ENCODE data around the gene PHLDA3. TPM values are rescaled to one million over a fixed set of nuclear protein-coding genes. Genes with fewer than 3 reads are reported as not detected.

PHLDA3 gene
- total RNA-seq, 4 donors from 2014 or later: 17.2 to 33.3 (median 21.6) TPM

DNA sequence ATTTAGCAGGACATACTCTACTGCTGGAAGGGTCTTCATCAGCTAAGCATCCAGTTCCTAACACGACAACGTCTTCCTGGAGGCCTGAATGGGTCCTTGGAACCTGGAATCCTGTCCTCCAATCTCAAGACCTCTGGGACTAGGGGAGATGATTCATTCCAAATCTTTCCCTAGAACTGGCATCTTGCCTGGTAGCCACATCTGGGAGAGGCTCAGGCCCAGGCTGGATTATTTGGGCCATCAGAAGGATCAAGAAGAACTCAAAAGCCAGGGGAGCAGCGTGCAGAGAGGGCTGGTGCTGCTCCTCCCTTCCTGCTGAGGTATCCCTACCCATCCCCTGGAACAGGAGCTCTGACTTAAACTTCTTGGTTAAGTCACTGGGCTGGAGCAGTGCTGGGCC is 2.8 kb upstream of the PHLDA3 start:
- DNase-seq: no peak
- H3K36me3 ChIP-seq: no peaks in the 10 kb centered on the region
- no peaks in the 10 kb centered on the region for H3K9me3 ChIP-seq
- 70 to 79% methylated on average over 3 of the region's 3 CpGs for WGBS, 2 donors
- peaks cover 0 to 23% of the 10 kb centered on the region in 2 donors for H3K4me1 ChIP-seq
- H3K4me3 ChIP-seq (replicated peaks in 1 of 3): no peak overlapping the region
- no peaks in the 10 kb centered on the region for H3K27me3 ChIP-seq
- intact Hi-C loops (cut with DNase I): no loop called here
- TF ChIP-seq, protein P1, sequence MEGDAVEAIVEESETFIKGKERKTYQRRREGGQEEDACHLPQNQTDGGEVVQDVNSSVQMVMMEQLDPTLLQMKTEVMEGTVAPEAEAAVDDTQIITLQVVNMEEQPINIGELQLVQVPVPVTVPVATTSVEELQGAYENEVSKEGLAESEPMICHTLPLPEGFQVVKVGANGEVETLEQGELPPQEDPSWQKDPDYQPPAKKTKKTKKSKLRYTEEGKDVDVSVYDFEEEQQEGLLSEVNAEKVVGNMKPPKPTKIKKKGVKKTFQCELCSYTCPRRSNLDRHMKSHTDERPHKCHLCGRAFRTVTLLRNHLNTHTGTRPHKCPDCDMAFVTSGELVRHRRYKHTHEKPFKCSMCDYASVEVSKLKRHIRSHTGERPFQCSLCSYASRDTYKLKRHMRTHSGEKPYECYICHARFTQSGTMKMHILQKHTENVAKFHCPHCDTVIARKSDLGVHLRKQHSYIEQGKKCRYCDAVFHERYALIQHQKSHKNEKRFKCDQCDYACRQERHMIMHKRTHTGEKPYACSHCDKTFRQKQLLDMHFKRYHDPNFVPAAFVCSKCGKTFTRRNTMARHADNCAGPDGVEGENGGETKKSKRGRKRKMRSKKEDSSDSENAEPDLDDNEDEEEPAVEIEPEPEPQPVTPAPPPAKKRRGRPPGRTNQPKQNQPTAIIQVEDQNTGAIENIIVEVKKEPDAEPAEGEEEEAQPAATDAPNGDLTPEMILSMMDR (IDR thresholded peaks at IDR 0.05): no peak
- TF ChIP-seq POLR2A (IDR thresholded peaks at IDR 0.05): no peak
- no peak overlapping the region for H3K27ac ChIP-seq

DNA sequence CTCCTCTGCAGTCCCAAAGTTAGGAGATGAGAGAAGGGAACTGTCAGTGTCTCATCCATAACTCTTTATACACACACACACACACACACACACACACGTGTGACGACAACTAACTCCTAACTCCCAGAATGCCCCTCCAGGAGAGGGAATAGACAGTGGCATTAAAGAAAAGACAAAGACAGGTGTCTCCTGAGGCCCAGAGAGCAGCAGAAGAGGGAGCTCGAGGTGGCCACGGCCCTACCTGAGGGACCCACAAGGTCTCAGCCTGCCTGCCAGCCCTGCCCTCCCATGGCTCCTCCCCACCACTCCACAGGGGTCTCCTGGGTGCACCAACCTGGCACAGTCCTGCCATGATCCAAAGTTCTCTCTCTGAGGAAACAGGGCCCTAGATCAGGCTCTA is 1.6 kb upstream of the PHLDA3 start:
- H3K9me3 ChIP-seq: no peaks in the 10 kb centered on the region
- peaks cover 0 to 22% of the 10 kb centered on the region in 2 donors for H3K4me1 ChIP-seq
- intact Hi-C loops (cut with DNase I): no loop called here
- no peak overlapping the region for H3K27ac ChIP-seq
- TF ChIP-seq, protein P1 (IDR thresholded peaks at IDR 0.05): no peak
- TF ChIP-seq POLR2A (IDR thresholded peaks at IDR 0.05): no peak
- DNase-seq: no peak
- no peak overlapping the region for H3K4me3 ChIP-seq (replicated peaks in 1 of 3)
- 69% methylated on average over 4 of the region's 4 CpGs for WGBS, 2 donors
- peaks cover 0 to 2% of the 10 kb centered on the region in 2 donors for H3K36me3 ChIP-seq
- H3K27me3 ChIP-seq: no peaks in the 10 kb centered on the region

DNA sequence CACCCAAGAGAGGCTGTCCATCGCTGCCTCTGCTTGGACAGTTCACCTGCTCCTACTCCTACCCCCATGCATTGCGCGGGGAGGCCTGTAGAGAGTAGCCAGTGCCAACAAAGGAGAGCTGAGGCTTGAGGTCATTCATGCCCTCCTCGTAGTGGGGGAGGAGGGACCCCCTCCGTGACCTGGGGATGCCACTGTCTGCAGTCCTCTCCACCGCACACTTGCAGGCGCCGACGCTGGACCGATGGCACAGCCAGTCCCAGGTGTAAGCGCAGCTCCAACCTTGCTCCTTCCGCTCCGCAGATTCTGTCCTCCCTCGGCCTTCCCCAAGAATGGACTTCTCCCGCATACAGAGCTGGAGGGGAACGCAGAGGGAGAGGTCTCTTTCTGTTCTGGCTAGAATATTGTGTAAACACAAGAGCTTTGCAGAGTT is 672 bp upstream of the PHLDA3 start:
- TF ChIP-seq, protein P1 (IDR thresholded peaks at IDR 0.05): no peak
- no peak for TF ChIP-seq POLR2A (IDR thresholded peaks at IDR 0.05)
- Histone ChIP-seq H3K27me3 (no peaks in the 10 kb centered on the region), H3K9me3 (no peaks in the 10 kb centered on the region), H3K36me3 (peaks cover 0 to 10% of the 10 kb centered on the region in 2 donors), H3K4me1 (peaks cover 0 to 25% of the 10 kb centered on the region in 2 donors), H3K4me3 (replicated peaks in 1 of 3) (peak overlapping the region in 1 of 3 donors; percentile 60), H3K27ac (peak overlapping the region in 1 of 3 donors; percentile 83)
- no peak for DNase-seq
- intact Hi-C loops (cut with DNase I): no loop called here
- 51 to 80% methylated on average over 3 to 16 of the region's 16 CpGs for WGBS, 2 donors

DNA sequence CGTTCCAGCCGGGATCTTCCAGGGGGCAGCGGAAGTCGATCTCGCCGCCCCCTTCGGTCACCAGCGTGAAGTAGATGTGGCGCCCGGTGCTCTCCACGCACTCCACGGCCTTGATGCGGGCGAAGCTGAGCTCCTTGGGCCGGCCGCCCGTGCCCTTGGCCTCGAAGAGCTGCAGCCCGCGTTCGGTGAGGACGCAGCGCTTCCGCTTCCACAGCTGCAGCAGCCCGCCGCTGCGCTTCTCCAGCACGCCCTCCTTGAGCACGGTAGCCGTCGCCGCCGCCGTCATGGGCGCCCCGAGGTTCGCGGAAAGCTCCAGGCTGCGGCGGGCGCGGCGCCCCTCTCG is 516 bp downstream of the PHLDA3 start:
- intact Hi-C loops (cut with DNase I): no loop called here
- DNase-seq: peak in 1 of 2 donors; percentile 39
- Histone ChIP-seq H3K4me1 (peaks cover 0 to 25% of the 10 kb centered on the region in 2 donors), H3K9me3 (no peaks in the 10 kb centered on the region), H3K36me3 (peaks cover 0 to 10% of the 10 kb centered on the region in 2 donors), H3K27ac (peak overlapping the region; percentile 51 to 83 (median 74)), H3K27me3 (no peaks in the 10 kb centered on the region), H3K4me3 (replicated peaks in 1 of 3) (peak overlapping the region; percentile 6 to 60 (median 34))
- 1% methylated on average over 22 of the region's 44 CpGs; no CpG with 5 or more reads in 1 of the 2 donors for WGBS, 2 donors
- no peak for TF ChIP-seq POLR2A (IDR thresholded peaks at IDR 0.05)
- TF ChIP-seq, protein P1 (IDR thresholded peaks at IDR 0.05): no peak

DNA sequence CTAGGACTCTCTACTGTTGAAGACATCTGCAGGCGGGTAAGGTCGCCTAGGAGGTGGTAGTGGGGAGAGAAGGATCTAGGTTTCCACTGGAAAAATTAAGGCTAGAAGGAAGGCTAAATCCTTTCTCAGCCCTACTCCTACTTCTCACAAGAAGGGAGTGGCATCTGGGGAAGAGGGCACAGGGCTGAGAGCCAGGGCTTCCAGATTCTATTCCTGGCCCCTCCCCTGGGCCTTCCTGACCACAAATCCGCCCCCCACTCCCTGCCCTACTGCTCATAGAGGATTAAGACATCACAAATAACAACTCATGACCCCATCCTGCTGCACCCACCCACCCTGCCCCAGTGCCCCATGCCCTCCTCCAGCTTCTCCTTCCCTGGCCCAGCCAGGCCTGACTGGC is 2.5 kb downstream of the PHLDA3 start:
- no peak for DNase-seq
- Histone ChIP-seq H3K27me3 (no peaks in the 10 kb centered on the region), H3K27ac (peak overlapping the region in 2 of 3 donors; percentile 47 to 74), H3K36me3 (peaks cover 0 to 10% of the 10 kb centered on the region in 2 donors), H3K4me1 (peaks cover 0 to 42% of the 10 kb centered on the region in 2 donors), H3K9me3 (no peaks in the 10 kb centered on the region), H3K4me3 (replicated peaks in 1 of 3) (peak overlapping the region in 1 of 3 donors; percentile 60)
- WGBS, 2 donors: 85 to 89% methylated on average over 3 of the region's 3 CpGs
- intact Hi-C loops (cut with DNase I): no loop called here
- TF ChIP-seq, protein P1 (IDR thresholded peaks at IDR 0.05): no peak
- no peak for TF ChIP-seq POLR2A (IDR thresholded peaks at IDR 0.05)
